HepG2 (cell line): Measurements from ENCODE around the gene ZFPM1. TPM values are rescaled to one million over a fixed set of nuclear protein-coding genes. Genes with fewer than 3 reads are reported as not detected.
A peak's percentile ranks its signal among the peaks of the same experiment; 100 is the strongest.

Experiments used
- AHDC1 ChIP-seq: sonication (generic); formaldehyde crosslinking; IDR thresholded peaks from 2 replicates; pipeline ENCODE4 v1.5.1; 2020; ENCODE audit warnings: mild to moderate bottlenecking, missing genetic modification reagents, borderline replicate concordance
- BRCA1 ChIP-seq: sonication (generic); formaldehyde crosslinking; IDR thresholded peaks from 2 replicates; pipeline ENCODE4 v1.4.0; 2020; ENCODE audit warnings: missing genetic modification reagents
- CCDC6 ChIP-seq: sonication (generic); formaldehyde crosslinking; IDR thresholded peaks from 2 replicates; pipeline ENCODE4 v1.8.1; 2022; ENCODE audit warnings: mild to moderate bottlenecking, missing genetic modification reagents, moderate library complexity
- CTCF ChIP-seq: sonication (generic); formaldehyde crosslinking; IDR thresholded peaks from 2 replicates; pipeline ENCODE4 v1.5.0; 2020; ENCODE audit warnings: mild to moderate bottlenecking, missing genetic modification reagents, moderate library complexity
- FOXJ3 ChIP-seq: sonication (generic); formaldehyde crosslinking; IDR thresholded peaks from 2 replicates; pipeline ENCODE4 v1.4.0; 2020; ENCODE audit warnings: missing genetic modification reagents, mild to moderate bottlenecking, borderline replicate concordance
- FOXK2 ChIP-seq: fragments of 450-650 bp; IDR thresholded peaks from 2 replicates; pipeline ENCODE4 v1.6.1; 2016
- KLF11 ChIP-seq: IDR thresholded peaks from 2 replicates; pipeline ENCODE4 v1.6.1; 2016; ENCODE audit warnings: missing compliant biosample characterization
- REXO4 ChIP-seq: sonication (generic); formaldehyde crosslinking; IDR thresholded peaks from 2 replicates; pipeline ENCODE4 v1.8.0; 2022; ENCODE audit warnings: missing genetic modification reagents, mild to moderate bottlenecking, borderline replicate concordance
- SIN3B ChIP-seq: fragments of 150-350 bp; IDR thresholded peaks from 2 replicates; pipeline ENCODE4 v1.6.1; 2014; ENCODE audit warnings: low read length
- TEF ChIP-seq: sonication (generic); formaldehyde crosslinking; IDR thresholded peaks from 2 replicates; pipeline ENCODE4 v1.5.0; 2020; ENCODE audit warnings: missing genetic modification reagents
- ZFX ChIP-seq: sonication (generic); formaldehyde crosslinking; IDR thresholded peaks from 2 replicates; pipeline ENCODE4 v1.4.0; 2020; ENCODE audit warnings: mild to moderate bottlenecking, low read depth, missing genetic modification reagents, moderate library complexity
- ZNF20 ChIP-seq: sonication (generic); formaldehyde crosslinking; IDR thresholded peaks from 2 replicates; pipeline ENCODE4 v1.4.0; 2020; ENCODE audit warnings: mild to moderate bottlenecking, moderate library complexity, missing genetic modification reagents
- ZNF234 ChIP-seq: sonication (generic); formaldehyde crosslinking; conservative IDR thresholded peaks from 2 replicates; pipeline ENCODE4 v1.5.1; 2020; ENCODE audit warnings: mild to moderate bottlenecking, missing genetic modification reagents
- ZNF574 ChIP-seq: sonication (generic); formaldehyde crosslinking; IDR thresholded peaks from 2 replicates; pipeline ENCODE4 v1.4.0; 2020; ENCODE audit warnings: missing genetic modification reagents
- ZNF605 ChIP-seq: sonication (generic); formaldehyde crosslinking; IDR thresholded peaks from 2 replicates; pipeline ENCODE4 v1.8.0; 2022; ENCODE audit warnings: mild to moderate bottlenecking, missing genetic modification reagents
- ZNF691 ChIP-seq: sonication (generic); formaldehyde crosslinking; IDR thresholded peaks from 2 replicates; pipeline ENCODE4 v1.4.0; 2020; ENCODE audit warnings: missing genetic modification reagents, low read depth, mild to moderate bottlenecking, borderline replicate concordance
- ZNF747 ChIP-seq: sonication (generic); formaldehyde crosslinking; IDR thresholded peaks from 2 replicates; pipeline ENCODE4 v1.8.1; 2023; ENCODE audit warnings: missing genetic modification reagents, mild to moderate bottlenecking, borderline replicate concordance
- polyA plus RNA-seq, 8 experiments: library from polyadenylated mRNA; depleted of rRNA in 3 of 8; stranded (reverse) in 7 of 8; unstranded in 1 of 8; fragments of >200 nt; fragmentation: Illumina TruSeq in 4 of 8; extraction: Trizol in 4 of 8; gene quantifications; 2 replicates each; pipeline versions ENCODE4 v1.2.1 to v1.2.3, GENCODE V29; 2011 to 2016; ENCODE audit warnings: low read depth in 4 of 8, missing spikeins in 1 of 8, mixed read lengths in 1 of 8; ENCODE audit not compliant: insufficient read depth in 1 of 8
- total RNA-seq, 5 experiments: library from RNA; depleted of rRNA; stranded (reverse); fragments of >200 nt; fragmentation: Illumina TruSeq; extraction: Trizol; gene quantifications; 2 replicates each; pipeline ENCODE4 v1.2.3, GENCODE V29; 2016; ENCODE audit warnings: low read depth in 1 of 5

ZFPM1 gene
- total and polyA plus RNA-seq, 2 of the 13 experiments (the other 11 are each of a cell fraction or from before 2014, with no cell fraction given) = 1.3 to 3.8 TPM

- TF ChIP-seq AHDC1 (no peak), TEF (CRISPR knock-in tag) (no peak), ZNF747 (CRISPR knock-in tag) (no peak; the same call in 1 of the 2 replicates), ZNF20 (no peak), FOXJ3 (CRISPR knock-in tag) (no peak), BRCA1 (CRISPR knock-in tag) (no peak), CCDC6 (CRISPR knock-in tag) (peak; percentile 78; the same call in 1 of the 2 replicates), REXO4 (CRISPR knock-in tag) (no peak), CTCF (peak; percentile 97), ZNF574 (peak; percentile 57; the same call in 1 of the 2 replicates), SIN3B (no peak), ZNF234 (CRISPR knock-in tag) (no peak), ZNF691 (CRISPR knock-in tag) (peak; percentile 34; the same call in 1 of the 2 replicates), FOXK2 (no peak), ZNF605 (CRISPR knock-in tag) (no peak; the same call in 1 of the 2 replicates), ZFX (CRISPR knock-in tag) (peak; percentile 63; the same call in 1 of the 2 replicates), KLF11 (CRISPR knock-in tag) (no peak)
Measured at GRCh38 chr16:88527186-88527936, 74.3 kb downstream of the ZFPM1 start (continued).
